GM10266 (cell line): Measurements from ENCODE around the gene GLIS1.
"Not testable (repeated sequence)": the region's sequence is repeated elsewhere in the genome, so short reads cannot be mapped to it uniquely, and the experiment has no call there.

Source experiments
- DNase-seq: peaks from one replicate; pipeline ENCODE4 v3.0.0; 2012; ENCODE audit errors: extremely low spot score
- CTCF ChIP-seq: IDR thresholded peaks from 2 replicates; pipeline ENCODE4 v1.5.1; 2012; ENCODE audit warnings: mild to moderate bottlenecking, low read depth; ENCODE audit not compliant: control insufficient read depth, insufficient read depth; ENCODE audit errors: missing control alignments

GLIS1 gene

DNA sequence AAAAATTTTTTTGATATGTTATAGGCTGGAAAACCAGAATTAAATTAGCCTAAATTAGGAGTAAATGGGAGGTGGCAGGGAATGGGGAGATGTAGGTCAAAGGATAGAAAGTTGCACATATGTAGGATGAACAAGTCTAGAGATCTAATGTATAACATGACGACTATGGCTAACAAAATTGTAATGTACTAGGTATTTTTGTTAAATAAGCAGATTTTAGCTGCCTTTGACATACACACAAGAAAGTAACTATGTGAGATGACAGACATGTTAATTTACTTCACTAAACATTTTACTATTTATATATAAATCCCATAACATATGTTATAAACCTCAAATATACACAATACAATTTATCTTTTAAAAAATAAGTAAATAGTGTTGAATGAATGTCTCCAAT is 30.2 kb upstream of the GLIS1 start:
- DNase-seq = no peak
- no peak for TF ChIP-seq CTCF

- DNase-seq = no peak
- TF ChIP-seq CTCF = no peak
Observed at GRCh38 chr1:53766831-53767405, 28.0 kb upstream of the GLIS1 start.

DNA sequence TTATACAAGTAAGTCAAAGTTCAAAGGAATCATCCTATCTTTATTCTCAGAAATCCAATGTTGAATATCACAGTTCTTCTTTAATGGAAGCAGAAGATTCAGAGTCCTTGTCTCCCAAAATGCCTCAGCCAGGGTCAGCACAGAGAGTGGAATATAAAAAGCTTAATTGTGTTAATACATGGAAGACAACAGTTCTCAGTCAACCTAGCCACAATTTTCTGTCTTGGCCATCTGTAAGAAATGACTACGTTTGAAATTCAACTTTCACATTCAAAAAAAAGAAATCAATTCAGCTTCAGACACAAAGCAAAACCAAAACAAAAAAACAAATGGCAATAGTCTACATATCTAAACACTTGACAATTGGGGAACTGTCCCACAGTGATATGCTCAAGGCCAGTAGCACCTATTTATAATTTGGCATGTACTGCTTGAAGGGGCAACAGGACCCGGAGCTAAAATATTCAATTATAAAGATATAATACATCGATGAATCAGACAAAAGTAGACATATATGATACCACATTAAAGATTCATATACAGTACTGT is 27.3 kb upstream of the GLIS1 start:
- no peak for DNase-seq
- no peak for TF ChIP-seq CTCF

- TF ChIP-seq CTCF = no peak
- no peak for DNase-seq
Observed at GRCh38 chr1:53765657-53766056, 26.7 kb upstream of the GLIS1 start.

DNA sequence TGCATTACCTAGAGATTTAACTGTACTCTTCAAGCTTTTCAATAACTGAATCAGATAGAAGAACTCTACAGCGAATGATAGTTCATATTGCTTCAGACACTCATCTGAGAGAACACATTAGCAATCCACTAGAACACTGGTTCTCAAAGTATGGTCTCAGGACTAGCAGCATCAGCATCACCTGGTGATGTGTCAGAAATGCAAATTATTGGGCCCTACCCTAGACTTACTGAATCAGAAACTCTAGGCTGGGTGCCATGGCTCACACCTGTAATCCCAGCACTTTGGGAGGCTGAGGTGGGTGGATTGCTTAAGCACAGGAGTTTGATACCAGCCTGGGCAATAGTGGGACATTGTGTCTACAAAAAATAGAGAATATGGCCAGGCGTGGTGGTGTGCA is 24.9 kb upstream of the GLIS1 start:
- no peak for DNase-seq
- TF ChIP-seq CTCF = no peak

- TF ChIP-seq CTCF = no peak
- no peak for DNase-seq
Observed at GRCh38 chr1:53763461-53763860, 24.5 kb upstream of the GLIS1 start.

DNA sequence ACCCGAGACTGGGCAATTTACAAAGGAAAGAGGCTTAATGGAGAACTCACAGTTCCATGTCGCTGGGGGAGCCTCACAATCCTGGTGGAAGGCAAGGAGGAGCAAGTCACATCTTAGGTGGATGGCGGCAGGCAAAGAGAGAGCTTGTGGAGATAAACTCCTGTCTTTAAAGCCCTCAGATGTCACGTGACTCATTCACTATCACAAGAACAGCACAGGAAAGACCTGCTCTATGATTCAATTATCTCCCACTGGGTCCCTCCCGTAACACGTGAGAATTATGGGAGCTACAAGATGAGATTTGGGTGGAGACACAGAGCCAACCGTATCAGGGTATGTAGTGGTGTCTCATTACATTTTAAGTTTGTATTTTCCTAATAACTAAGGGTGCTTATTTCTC is 21.5 kb upstream of the GLIS1 start:
- DNase-seq = not testable (repeated sequence)

- DNase-seq = no peak
- TF ChIP-seq CTCF = no peak
Observed at GRCh38 chr1:53755874-53756273, 16.9 kb upstream of the GLIS1 start.
